Skeletal muscle cell (primary cell): ENCODE results near the gene CHST8.
"Not testable (repeated sequence)": the region's sequence is repeated elsewhere in the genome, so short reads cannot be mapped to it uniquely, and the experiment has no call there.

Experiments
- DNase-seq: peaks from one replicate; pipeline ENCODE4 v3.0.0-alpha.2; 2010; ENCODE audit warnings: low read depth
- H3K4me3 ChIP-seq: 2 replicates; pipeline ENCODE4 v1.5.1; 2011; ENCODE audit warnings: low read depth, mild to moderate bottlenecking, control low read depth, low read length, moderate library complexity

CHST8 gene

GRCh38 chr19:33684538-33685232 is 62.9 kb downstream of the CHST8 start:
- H3K4me3 ChIP-seq: no peak overlapping the region
- no peak for DNase-seq

- no peak overlapping the region for H3K4me3 ChIP-seq
- no peak for DNase-seq
These were observed 63.8 kb downstream of the CHST8 start for GRCh38 chr19:33685541-33685940.

GRCh38 chr19:33686262-33686661 is 64.5 kb downstream of the CHST8 start:
- no peak overlapping the region for H3K4me3 ChIP-seq
- DNase-seq: no peak

GRCh38 chr19:33686687-33687480 is 65.1 kb downstream of the CHST8 start:
- DNase-seq: no peak
- no peak overlapping the region for H3K4me3 ChIP-seq

GRCh38 chr19:33687481-33688170 is 65.9 kb downstream of the CHST8 start:
- no peak for DNase-seq
- H3K4me3 ChIP-seq: no peak overlapping the region

GRCh38 chr19:33688171-33688992 is 66.6 kb downstream of the CHST8 start:
- no peak overlapping the region for H3K4me3 ChIP-seq
- DNase-seq: no peak

- H3K4me3 ChIP-seq: no peak overlapping the region
- DNase-seq: no peak
These were observed 67.5 kb downstream of the CHST8 start for GRCh38 chr19:33689138-33689746.

- no peak overlapping the region for H3K4me3 ChIP-seq
- no peak for DNase-seq
These were observed 68.1 kb downstream of the CHST8 start for GRCh38 chr19:33689868-33690267.

- DNase-seq: no peak
- H3K4me3 ChIP-seq: no peak overlapping the region
These were observed 68.8 kb downstream of the CHST8 start for GRCh38 chr19:33690378-33691029.

- no peak overlapping the region for H3K4me3 ChIP-seq
- no peak for DNase-seq
These were observed 69.3 kb downstream of the CHST8 start for GRCh38 chr19:33691030-33691427.

- no peak overlapping the region for H3K4me3 ChIP-seq
These were observed 70.0 kb downstream of the CHST8 start for GRCh38 chr19:33691736-33692135.

GRCh38 chr19:33693678-33694077 is 71.9 kb downstream of the CHST8 start:
- H3K4me3 ChIP-seq: no peak overlapping the region
- DNase-seq: no peak

More at GRCh38 chr19:33691736-33692135, 70.0 kb downstream of the CHST8 start:
- DNase-seq: no peak

- H3K4me3 ChIP-seq, DNase-seq: not testable (repeated sequence)
These were observed 73.8 kb downstream of the CHST8 start for GRCh38 chr19:33695547-33695946.

GRCh38 chr19:33697766-33698165 is 76.0 kb downstream of the CHST8 start:
- H3K4me3 ChIP-seq: no peak overlapping the region
- no peak for DNase-seq

- no peak overlapping the region for H3K4me3 ChIP-seq
- no peak for DNase-seq
These were observed 77.1 kb downstream of the CHST8 start for GRCh38 chr19:33698576-33699435.

- DNase-seq: no peak
- no peak overlapping the region for H3K4me3 ChIP-seq
These were observed 78.1 kb downstream of the CHST8 start for GRCh38 chr19:33699754-33700407.

GRCh38 chr19:33700408-33701013 is 78.8 kb downstream of the CHST8 start:
- no peak for DNase-seq
- H3K4me3 ChIP-seq: no peak overlapping the region
